ENCODE results near the gene BLNK.

The BLNK gene

DNA sequence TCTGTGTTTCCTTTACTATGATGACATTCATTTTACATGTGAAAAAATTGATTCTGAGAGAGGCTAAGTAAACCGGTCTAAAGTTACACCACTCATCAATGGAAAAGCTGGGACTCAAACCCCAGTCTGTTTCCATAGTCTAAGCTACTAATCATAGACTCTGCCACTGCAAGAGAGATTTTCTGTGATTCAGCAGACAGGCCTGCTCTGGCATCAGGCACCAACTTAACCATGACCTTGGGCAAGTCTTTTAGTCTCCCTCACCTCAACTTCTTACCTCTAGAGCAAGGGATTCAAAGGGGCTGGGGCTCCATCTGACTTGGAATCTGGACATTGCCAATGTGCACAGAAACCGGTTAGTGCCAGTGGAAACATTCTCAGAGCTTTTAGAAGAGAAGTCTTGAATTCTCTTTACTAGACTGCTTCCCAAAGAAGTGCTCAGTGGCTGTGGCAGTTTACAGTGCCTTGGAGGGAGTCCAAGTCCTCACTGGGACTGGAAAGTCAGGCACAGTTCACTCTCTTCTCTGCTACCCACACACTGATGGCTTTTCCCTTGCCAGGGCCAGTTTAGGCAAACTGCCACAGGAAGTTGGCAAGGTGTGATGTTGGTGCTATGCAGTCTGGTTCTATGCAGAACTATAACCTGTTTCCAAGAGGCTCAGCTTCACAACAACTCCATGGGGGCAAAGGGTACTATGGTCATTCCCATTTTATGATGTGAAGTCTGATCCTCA is 4.5 kb upstream of the BLNK start:
- DNase-seq: no peak
- Histone ChIP-seq H3K27ac (ENCODE audit: low read length) (no peak overlapping the region), H3K4me1 (ENCODE audit: low read length) (peaks cover 13% of the 10 kb centered on the region), H3K4me3 (ENCODE audit: low read length) (no peak overlapping the region), H3K4me2 (ENCODE audit: low read depth, low read length) (no peak overlapping the region), H3K9ac (ENCODE audit: low read length) (no peak overlapping the region), H4K20me1 (ENCODE audit: insufficient read depth, low read length) (no peaks in the 10 kb centered on the region), H3K9me3 (replicated peaks; ENCODE audit: insufficient read depth, low read length) (no peaks in the 10 kb centered on the region), H3F3A (ENCODE audit: insufficient read depth, low read length) (peaks cover 25% of the 10 kb centered on the region), H3K36me3 (replicated peaks; ENCODE audit: insufficient read depth, low read length) (no peaks in the 10 kb centered on the region), H3K27me3 (replicated peaks; ENCODE audit: insufficient read depth, low read length) (no peaks in the 10 kb centered on the region), H2AFZ (ENCODE audit: low read length) (no peak overlapping the region), H3K9me2 (replicated peaks; ENCODE audit: insufficient read depth, low read length) (no peaks in the 10 kb centered on the region), H3K79me2 (ENCODE audit: low read length) (peaks cover 4% of the 10 kb centered on the region)
- TF ChIP-seq EZH2 (optimal IDR thresholded peaks at IDR 0.05; ENCODE audit: low read depth, low read length): no peak
- TF ChIP-seq CTCF (IDR thresholded peaks at IDR 0.05; ENCODE audit: low read length): no peak
- TF ChIP-seq EZH2phosphoT487 (IDR thresholded peaks at IDR 0.05; ENCODE audit: low read length): no peak

DNA sequence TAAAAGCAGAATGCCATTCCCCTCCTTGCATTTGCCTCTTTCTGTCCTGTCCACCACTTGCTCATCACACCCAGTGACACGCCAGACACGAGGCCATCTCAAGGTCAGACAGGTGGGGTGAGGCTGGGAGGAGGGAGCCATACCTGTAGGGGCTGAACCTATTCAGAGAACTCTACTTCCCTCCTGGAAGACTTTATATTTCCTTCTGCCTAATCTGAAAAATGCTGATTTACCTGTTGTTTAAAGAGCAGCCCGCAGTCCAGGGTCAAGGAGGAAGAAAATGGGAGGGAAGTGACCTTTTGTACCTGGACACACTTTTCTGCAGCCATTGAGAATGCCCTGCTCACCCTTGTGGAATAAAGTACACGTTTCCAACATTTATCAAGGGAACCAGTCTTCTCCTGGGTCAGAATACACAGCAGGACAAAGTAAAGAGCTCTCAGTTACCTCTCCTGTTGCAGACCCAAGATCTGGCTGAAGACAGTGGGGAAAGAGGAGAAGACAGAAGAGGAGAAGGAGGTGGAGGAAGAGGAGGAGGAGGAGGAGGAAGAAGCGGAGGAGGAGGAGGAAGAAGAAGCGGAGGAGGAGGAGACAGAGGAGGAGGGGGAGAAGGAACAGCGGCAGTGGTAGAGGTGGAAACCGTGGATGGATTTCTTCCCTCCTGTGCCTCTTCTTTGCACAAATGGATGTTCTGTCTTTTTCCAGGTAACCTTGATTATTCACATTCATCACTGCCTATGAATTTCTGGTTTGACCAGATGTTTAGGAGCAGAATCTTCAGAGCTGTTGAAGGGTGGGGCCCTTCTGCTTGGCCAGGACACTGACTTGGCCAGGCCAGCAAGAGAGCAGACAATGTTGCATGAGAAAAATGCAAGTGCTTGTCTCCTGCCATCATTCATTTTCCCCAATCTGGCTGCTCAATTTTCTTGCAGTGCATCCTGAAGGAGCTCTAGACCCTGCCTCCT is 1.2 kb upstream of the BLNK start:
- H3K79me2 ChIP-seq (ENCODE audit: low read length): peaks cover 37% of the 10 kb centered on the region
- peaks cover 27% of the 10 kb centered on the region for H3F3A ChIP-seq (ENCODE audit: insufficient read depth, low read length)
- H3K4me1 ChIP-seq (ENCODE audit: low read length): peaks cover 32% of the 10 kb centered on the region
- H3K9ac ChIP-seq (ENCODE audit: low read length): peak overlapping the region; percentile 69
- H3K9me3 ChIP-seq (replicated peaks; ENCODE audit: insufficient read depth, low read length): no peaks in the 10 kb centered on the region
- no peaks in the 10 kb centered on the region for H3K9me2 ChIP-seq (replicated peaks; ENCODE audit: insufficient read depth, low read length)
- H3K27me3 ChIP-seq (replicated peaks; ENCODE audit: insufficient read depth, low read length): no peaks in the 10 kb centered on the region
- no peak for TF ChIP-seq EZH2phosphoT487 (IDR thresholded peaks at IDR 0.05; ENCODE audit: low read length)
- H3K27ac ChIP-seq (ENCODE audit: low read length): peak overlapping the region; percentile 81
- H2AFZ ChIP-seq (ENCODE audit: low read length): peak overlapping the region; percentile 64
- no peaks in the 10 kb centered on the region for H3K36me3 ChIP-seq (replicated peaks; ENCODE audit: insufficient read depth, low read length)
- no peaks in the 10 kb centered on the region for H4K20me1 ChIP-seq (ENCODE audit: insufficient read depth, low read length)
- peak overlapping the region; percentile 74 for H3K4me3 ChIP-seq (ENCODE audit: low read length)
- H3K4me2 ChIP-seq (ENCODE audit: low read depth, low read length): peak overlapping the region; percentile 74
- no peak for DNase-seq

- peaks cover 57% of the 10 kb centered on the region for H3K79me2 ChIP-seq (ENCODE audit: low read length)
- H3K4me3 ChIP-seq (ENCODE audit: low read length): peak overlapping the region; percentile 74
- H3K27me3 ChIP-seq (replicated peaks; ENCODE audit: insufficient read depth, low read length): no peaks in the 10 kb centered on the region
- H3K9ac ChIP-seq (ENCODE audit: low read length): peak overlapping the region; percentile 69
- peak overlapping the region; percentile 81; the same call in 1 of the 2 replicates for H3K27ac ChIP-seq (ENCODE audit: low read length)
- no peaks in the 10 kb centered on the region for H4K20me1 ChIP-seq (ENCODE audit: insufficient read depth, low read length)
- H3K4me2 ChIP-seq (ENCODE audit: low read depth, low read length): peak overlapping the region; percentile 74
- no peaks in the 10 kb centered on the region for H3K9me3 ChIP-seq (replicated peaks; ENCODE audit: insufficient read depth, low read length)
- no peaks in the 10 kb centered on the region for H3K36me3 ChIP-seq (replicated peaks; ENCODE audit: insufficient read depth, low read length)
- DNase-seq: no peak
- H3F3A ChIP-seq (ENCODE audit: insufficient read depth, low read length): peaks cover 27% of the 10 kb centered on the region
- TF ChIP-seq CTCF (IDR thresholded peaks at IDR 0.05; ENCODE audit: low read length) (no peak), EZH2 (optimal IDR thresholded peaks at IDR 0.05; ENCODE audit: low read depth, low read length) (no peak), EZH2phosphoT487 (IDR thresholded peaks at IDR 0.05; ENCODE audit: low read length) (no peak)
- H2AFZ ChIP-seq (ENCODE audit: low read length): no peak overlapping the region
- peaks cover 37% of the 10 kb centered on the region for H3K4me1 ChIP-seq (ENCODE audit: low read length)
- no peaks in the 10 kb centered on the region for H3K9me2 ChIP-seq (replicated peaks; ENCODE audit: insufficient read depth, low read length)
Observed at GRCh38 chr10:96270571-96270970, 798 bp downstream of the BLNK start.
